Tibial nerve (tissue), 3 donors: Measurements from ENCODE around the gene SLC30A1.

ENCODE experiments used
- POLR2A ChIP-seq, 2 donors: fragments of 450-650 bp; IDR thresholded peaks; one replicate each; pipeline ENCODE4 v1.6.1; 2017; ENCODE audit warnings: antibody characterized with exemption in 2 of 2, mild to moderate bottlenecking in 2 of 2, moderate library complexity in 2 of 2
- TF ChIP-seq, protein P1 (sequence below), 5 experiments: fragments of 200-600 bp in 3 of 5; fragments of 450-650 bp in 2 of 5; sonication (generic) in 3 of 5; IDR thresholded peaks; one replicate each; pipeline ENCODE4 v1.5.1; 2016 to 2019; ENCODE audit warnings: antibody characterized with exemption in 5 of 5, mild to moderate bottlenecking in 3 of 5, moderate library complexity in 2 of 5

DNA sequence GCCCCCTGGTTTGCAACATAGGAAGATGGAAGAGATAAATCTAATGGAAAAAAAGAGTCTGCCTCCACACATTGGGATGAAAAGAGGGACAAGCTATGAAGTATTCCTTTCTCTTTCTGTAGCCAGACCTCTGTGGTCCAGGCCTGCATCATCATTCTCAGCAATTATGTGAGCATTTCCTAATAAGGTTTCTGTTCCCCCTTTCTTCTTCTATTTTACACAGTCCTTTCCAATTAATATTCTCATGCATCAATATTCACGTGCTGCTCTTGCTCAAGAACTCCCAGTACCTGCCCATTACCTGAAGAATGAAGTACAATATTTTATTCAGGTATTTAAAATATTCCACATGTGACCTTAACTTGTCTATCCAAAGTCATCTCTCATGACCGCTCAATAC is 8.2 kb upstream of the SLC30A1 start:
- TF ChIP-seq POLR2A (IDR thresholded peaks at IDR 0.05): no peak
- TF ChIP-seq, protein P1, sequence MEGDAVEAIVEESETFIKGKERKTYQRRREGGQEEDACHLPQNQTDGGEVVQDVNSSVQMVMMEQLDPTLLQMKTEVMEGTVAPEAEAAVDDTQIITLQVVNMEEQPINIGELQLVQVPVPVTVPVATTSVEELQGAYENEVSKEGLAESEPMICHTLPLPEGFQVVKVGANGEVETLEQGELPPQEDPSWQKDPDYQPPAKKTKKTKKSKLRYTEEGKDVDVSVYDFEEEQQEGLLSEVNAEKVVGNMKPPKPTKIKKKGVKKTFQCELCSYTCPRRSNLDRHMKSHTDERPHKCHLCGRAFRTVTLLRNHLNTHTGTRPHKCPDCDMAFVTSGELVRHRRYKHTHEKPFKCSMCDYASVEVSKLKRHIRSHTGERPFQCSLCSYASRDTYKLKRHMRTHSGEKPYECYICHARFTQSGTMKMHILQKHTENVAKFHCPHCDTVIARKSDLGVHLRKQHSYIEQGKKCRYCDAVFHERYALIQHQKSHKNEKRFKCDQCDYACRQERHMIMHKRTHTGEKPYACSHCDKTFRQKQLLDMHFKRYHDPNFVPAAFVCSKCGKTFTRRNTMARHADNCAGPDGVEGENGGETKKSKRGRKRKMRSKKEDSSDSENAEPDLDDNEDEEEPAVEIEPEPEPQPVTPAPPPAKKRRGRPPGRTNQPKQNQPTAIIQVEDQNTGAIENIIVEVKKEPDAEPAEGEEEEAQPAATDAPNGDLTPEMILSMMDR (IDR thresholded peaks at IDR 0.05): no peak
